Endothelial cell of umbilical vein (primary cell): ENCODE results near the gene STON2. TPM values are rescaled to one million over a fixed set of nuclear protein-coding genes. Genes with fewer than 3 reads are reported as not detected.

ENCODE experiments used
- BruUV-seq: library from RNA; stranded (reverse); fragments of 400-500 nt; replicated peaks from 2 replicates; lab custom pipeline; 2021; lab: Mats Ljungman, UMichigan
- CTCF ChIA-PET: fragments of 300-600, 350-600 bp; sonication (Branson Sonifier 250); formaldehyde crosslinking; loops from one replicate; lab custom pipeline; 2021; ENCODE audit warnings: antibody characterized with exemption, inconsistent platforms; lab: Charles Lee
- POLR2A ChIA-PET: fragments of 300-600, 350-600 bp; sonication (Branson Sonifier 250); formaldehyde crosslinking; loops from one replicate; lab custom pipeline; 2021; ENCODE audit warnings: antibody characterized with exemption, inconsistent platforms; lab: Charles Lee
- DNase-seq: peaks from one replicate; pipeline ENCODE4 v3.0.0-alpha.2; 2011; ENCODE audit warnings: low read depth, low spot score
- FAIRE-seq: peaks from 2 replicates; lab custom pipeline; 2011; peaks lifted over from hg19 to GRCh38; lab: Jason Lieb, UNC
- H2AFZ ChIP-seq: 2 replicates; pipeline ENCODE4 v1.6.0; 2012; ENCODE audit warnings: low read depth, low read length, control low read depth, inconsistent platforms
- H3K27ac ChIP-seq: 2 replicates; pipeline ENCODE4 v1.5.1; 2011; ENCODE audit warnings: low read depth, mild to moderate bottlenecking, control low read depth, low read length, moderate library complexity; ENCODE audit not compliant: insufficient read depth
- H3K27me3 ChIP-seq, 2 experiments: 2 replicates each; pipeline versions ENCODE4 v1.6.0 to v1.6.1; 2011; ENCODE audit warnings: low read length in 2 of 2, mixed read lengths in 1 of 2; ENCODE audit not compliant: control insufficient read depth in 2 of 2, insufficient read depth in 2 of 2
- H3K36me3 ChIP-seq, 2 experiments: 2 replicates in 1 of 2; 3 replicates in 1 of 2; pipeline ENCODE4 v1.5.1; 2011; ENCODE audit warnings: low read length in 2 of 2, mild to moderate bottlenecking in 1 of 2, moderate library complexity in 1 of 2; ENCODE audit not compliant: control insufficient read depth in 2 of 2, insufficient read depth in 2 of 2; ENCODE audit errors: extremely low read depth in 1 of 2
- H3K4me1 ChIP-seq: 3 replicates; pipeline ENCODE4 v1.5.1; 2011; ENCODE audit warnings: mild to moderate bottlenecking, low read length; ENCODE audit not compliant: control insufficient read depth, insufficient read depth; ENCODE audit errors: extremely low read depth
- H3K4me2 ChIP-seq: 2 replicates; pipeline ENCODE4 v1.6.1; 2011; ENCODE audit warnings: low read length, control low read depth, mixed read lengths; ENCODE audit not compliant: insufficient read depth
- H3K4me3 ChIP-seq, 3 experiments: fragments of 200-600 bp in 1 of 3; sonication (generic), shearing (Covaris generic) in 1 of 3; replicated peaks in 1 of 3; 2 replicates each; pipeline ENCODE4 v1.5.1; 2011 to 2016; ENCODE audit warnings: control low read depth in 3 of 3, low read length in 3 of 3, mild to moderate bottlenecking in 2 of 3, inconsistent platforms in 1 of 3, low read depth in 1 of 3, moderate library complexity in 1 of 3; ENCODE audit not compliant: insufficient read depth in 1 of 3
- H3K79me2 ChIP-seq: 2 replicates; pipeline ENCODE4 v1.6.0; 2012; ENCODE audit warnings: low read length, inconsistent platforms; ENCODE audit not compliant: control insufficient read depth, insufficient read depth
- H3K9ac ChIP-seq: replicated peaks from 2 replicates; pipeline ENCODE3; 2011; ENCODE audit warnings: low read length, control low read depth; ENCODE audit not compliant: insufficient read depth; ENCODE audit errors: extremely low read depth
- H3K9me1 ChIP-seq: replicated peaks from 3 replicates; pipeline ENCODE4 v1.6.0; 2011; ENCODE audit warnings: mild to moderate bottlenecking, low read length; ENCODE audit not compliant: control insufficient read depth, insufficient read depth; ENCODE audit errors: extremely low read depth
- H3K9me3 ChIP-seq: replicated peaks from 2 replicates; pipeline ENCODE4 v1.5.1; 2012; ENCODE audit warnings: low read length, inconsistent platforms; ENCODE audit not compliant: control insufficient read depth, insufficient read depth
- H4K20me1 ChIP-seq: replicated peaks from 2 replicates; pipeline ENCODE3; 2011; ENCODE audit warnings: mild to moderate bottlenecking, low read length; ENCODE audit not compliant: control insufficient read depth, insufficient read depth; ENCODE audit errors: extremely low read depth
- EZH2 ChIP-seq: IDR thresholded peaks from 2 replicates; pipeline ENCODE4 v1.6.1; 2012; ENCODE audit warnings: borderline replicate concordance, low read depth, mild to moderate bottlenecking, moderate library complexity, low read length, inconsistent platforms; ENCODE audit not compliant: severe bottlenecking
- FOS ChIP-seq: IDR thresholded peaks from 2 replicates; pipeline ENCODE4 v1.6.1; 2011; ENCODE audit warnings: mild to moderate bottlenecking, low read length, moderate library complexity, borderline replicate concordance; ENCODE audit not compliant: insufficient read depth
- GATA2 ChIP-seq: IDR thresholded peaks from 2 replicates; pipeline ENCODE4 v1.7.0; 2011; ENCODE audit warnings: low read depth, mild to moderate bottlenecking, moderate library complexity, mixed read lengths, low read length; ENCODE audit not compliant: insufficient read length, insufficient read depth
- JUN ChIP-seq: IDR thresholded peaks from 2 replicates; pipeline ENCODE4 v1.6.1; 2011; ENCODE audit warnings: borderline replicate concordance, low read depth; ENCODE audit not compliant: insufficient read length, insufficient read depth
- MYC ChIP-seq: IDR thresholded peaks from one replicate; pipeline ENCODE4 v1.6.1; 2011; ENCODE audit warnings: mild to moderate bottlenecking, low read depth, low read length
- POLR2A ChIP-seq: IDR thresholded peaks from 2 replicates; pipeline ENCODE4 v1.6.1; 2012; ENCODE audit warnings: low read depth, mild to moderate bottlenecking, control low read depth, low read length
- POLR2AphosphoS5 ChIP-seq: IDR thresholded peaks from 2 replicates; pipeline ENCODE4 v1.6.1; 2012; ENCODE audit warnings: low read depth, mild to moderate bottlenecking, control low read depth, low read length, moderate library complexity; ENCODE audit not compliant: insufficient read depth
- dilution Hi-C: fragments of 300-500 bp; cut with MboI; formaldehyde crosslinking; loops from one replicate; pipeline ENCODE4 v1.15.0; 2019; ENCODE audit warnings: low sequenced_read_pairs; ENCODE audit not compliant: extremely low pct_ligation_motif_present
- intact Hi-C: fragments of 100-400 bp; cut with micrococcal nuclease; formaldehyde crosslinking; loops from one replicate; pipeline ENCODE4 v1.10.0; 2022
- polyA plus RNA-seq, 4 experiments: library from polyadenylated mRNA; depleted of rRNA in 3 of 4; stranded (reverse) in 3 of 4; unstranded in 1 of 4; fragments of >200 nt; gene quantifications; 2 replicates each; pipeline versions ENCODE4 v1.2.1 to v1.2.3, GENCODE V29; 2011 to 2012; ENCODE audit warnings: missing spikeins in 1 of 4
- total RNA-seq: library from RNA; stranded (reverse); gene quantifications from 2 replicates; pipeline ENCODE4 v1.2.3, GENCODE V29; 2021
- TF ChIP-seq, protein P1 (sequence below), 2 donors: IDR thresholded peaks; 1 replicate in 1 of 2; 2 replicates in 1 of 2; pipeline ENCODE4 v1.5.1; 2011; ENCODE audit warnings: low read length in 2 of 2, mild to moderate bottlenecking in 2 of 2, moderate library complexity in 2 of 2, control low read depth in 1 of 2, inconsistent platforms in 1 of 2, low read depth in 1 of 2; ENCODE audit not compliant: insufficient read depth in 1 of 2; ENCODE audit errors: extremely low read depth in 1 of 2
- TF ChIP-seq, protein P2 (sequence below): IDR thresholded peaks from 2 replicates; pipeline ENCODE4 v1.6.1; 2011; ENCODE audit not compliant: insufficient read depth, insufficient read length

The STON2 gene
- total and polyA plus RNA-seq, 2 donors (not counting 3 experiments of a cell fraction or from before 2014, with no cell fraction given): not detected

DNA sequence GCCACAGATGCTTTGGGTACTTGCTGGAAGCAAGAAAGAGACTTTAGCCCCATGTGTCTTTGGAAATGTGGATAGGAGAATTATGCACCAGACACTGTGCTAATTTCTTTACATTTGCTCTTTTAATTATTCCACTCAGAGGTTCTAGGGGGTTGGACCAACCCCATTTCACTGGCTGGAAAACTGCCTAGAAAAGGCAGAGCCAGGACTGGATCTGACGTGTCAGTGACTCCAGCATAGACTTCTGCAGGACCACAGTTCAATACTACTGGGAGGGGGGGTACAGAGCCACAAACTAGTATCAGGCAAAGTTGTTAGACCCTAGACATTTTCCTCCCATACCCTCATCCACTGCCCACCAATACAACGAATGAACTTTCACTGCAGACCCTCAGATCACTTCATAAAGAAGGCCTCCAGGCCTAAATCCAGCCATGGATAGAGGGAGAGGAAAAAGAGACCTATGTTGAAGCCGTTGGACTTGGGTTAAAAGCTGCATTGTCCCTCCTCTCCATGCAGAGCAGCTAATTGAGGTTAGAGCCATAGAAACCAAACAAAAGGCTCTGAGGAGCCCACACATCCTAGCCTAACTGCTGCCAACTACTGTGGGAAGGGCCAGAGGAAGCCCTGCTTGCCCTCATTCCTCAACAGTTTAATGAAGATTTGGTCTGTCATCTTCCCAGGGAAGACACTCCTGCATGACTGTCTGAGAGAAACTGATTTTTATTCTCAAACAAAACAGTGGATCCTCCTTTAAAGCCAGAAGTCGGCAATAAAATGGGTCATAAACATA is 68.7 kb downstream of the STON2 start:
- Histone ChIP-seq H3K27ac (no peak overlapping the region), H3K36me3 (no peaks in the 10 kb centered on the region), H3K27me3 (no peaks in the 10 kb centered on the region), H2AFZ (no peak overlapping the region), H3K4me3 (no peak overlapping the region), H4K20me1 (no peaks in the 10 kb centered on the region), H3K79me2 (no peaks in the 10 kb centered on the region), H3K4me2 (no peak overlapping the region), H3K9me3 (no peaks in the 10 kb centered on the region), H3K9me1 (no peaks in the 10 kb centered on the region), H3K9ac (no peak overlapping the region), H3K4me1 (no peaks in the 10 kb centered on the region)
- POLR2A ChIA-PET: no interaction called here
- no peak for TF ChIP-seq JUN
- TF ChIP-seq POLR2A: no peak
- TF ChIP-seq, protein P1, sequence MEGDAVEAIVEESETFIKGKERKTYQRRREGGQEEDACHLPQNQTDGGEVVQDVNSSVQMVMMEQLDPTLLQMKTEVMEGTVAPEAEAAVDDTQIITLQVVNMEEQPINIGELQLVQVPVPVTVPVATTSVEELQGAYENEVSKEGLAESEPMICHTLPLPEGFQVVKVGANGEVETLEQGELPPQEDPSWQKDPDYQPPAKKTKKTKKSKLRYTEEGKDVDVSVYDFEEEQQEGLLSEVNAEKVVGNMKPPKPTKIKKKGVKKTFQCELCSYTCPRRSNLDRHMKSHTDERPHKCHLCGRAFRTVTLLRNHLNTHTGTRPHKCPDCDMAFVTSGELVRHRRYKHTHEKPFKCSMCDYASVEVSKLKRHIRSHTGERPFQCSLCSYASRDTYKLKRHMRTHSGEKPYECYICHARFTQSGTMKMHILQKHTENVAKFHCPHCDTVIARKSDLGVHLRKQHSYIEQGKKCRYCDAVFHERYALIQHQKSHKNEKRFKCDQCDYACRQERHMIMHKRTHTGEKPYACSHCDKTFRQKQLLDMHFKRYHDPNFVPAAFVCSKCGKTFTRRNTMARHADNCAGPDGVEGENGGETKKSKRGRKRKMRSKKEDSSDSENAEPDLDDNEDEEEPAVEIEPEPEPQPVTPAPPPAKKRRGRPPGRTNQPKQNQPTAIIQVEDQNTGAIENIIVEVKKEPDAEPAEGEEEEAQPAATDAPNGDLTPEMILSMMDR (IDR thresholded peaks at IDR 0.05; ENCODE audit: extremely low read depth in 1 of 2, insufficient read depth in 1 of 2, low read depth in 1 of 2, low read length in 2 of 2): no peak
- no peak for TF ChIP-seq POLR2AphosphoS5
- no peak for TF ChIP-seq GATA2
- TF ChIP-seq FOS: no peak
- no peak for TF ChIP-seq MYC
- TF ChIP-seq, protein P2, sequence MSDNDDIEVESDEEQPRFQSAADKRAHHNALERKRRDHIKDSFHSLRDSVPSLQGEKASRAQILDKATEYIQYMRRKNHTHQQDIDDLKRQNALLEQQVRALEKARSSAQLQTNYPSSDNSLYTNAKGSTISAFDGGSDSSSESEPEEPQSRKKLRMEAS: no peak
- no peak for TF ChIP-seq EZH2
- FAIRE-seq (no peak), DNase-seq (no peak)
- dilution Hi-C loops (no loop called here), intact Hi-C loops (no loop called here)
- CTCF ChIA-PET: no interaction called here
- no TSS peak for BruUV-seq
